Measurements from ENCODE around the gene SLC19A1. TPM values are rescaled to one million over a fixed set of nuclear protein-coding genes. Genes with fewer than 3 reads are reported as not detected.

The SLC19A1 gene
- polyA plus RNA-seq, 1 of the 3 experiments (the other 2 are of a cell fraction): 15.0 TPM

DNA sequence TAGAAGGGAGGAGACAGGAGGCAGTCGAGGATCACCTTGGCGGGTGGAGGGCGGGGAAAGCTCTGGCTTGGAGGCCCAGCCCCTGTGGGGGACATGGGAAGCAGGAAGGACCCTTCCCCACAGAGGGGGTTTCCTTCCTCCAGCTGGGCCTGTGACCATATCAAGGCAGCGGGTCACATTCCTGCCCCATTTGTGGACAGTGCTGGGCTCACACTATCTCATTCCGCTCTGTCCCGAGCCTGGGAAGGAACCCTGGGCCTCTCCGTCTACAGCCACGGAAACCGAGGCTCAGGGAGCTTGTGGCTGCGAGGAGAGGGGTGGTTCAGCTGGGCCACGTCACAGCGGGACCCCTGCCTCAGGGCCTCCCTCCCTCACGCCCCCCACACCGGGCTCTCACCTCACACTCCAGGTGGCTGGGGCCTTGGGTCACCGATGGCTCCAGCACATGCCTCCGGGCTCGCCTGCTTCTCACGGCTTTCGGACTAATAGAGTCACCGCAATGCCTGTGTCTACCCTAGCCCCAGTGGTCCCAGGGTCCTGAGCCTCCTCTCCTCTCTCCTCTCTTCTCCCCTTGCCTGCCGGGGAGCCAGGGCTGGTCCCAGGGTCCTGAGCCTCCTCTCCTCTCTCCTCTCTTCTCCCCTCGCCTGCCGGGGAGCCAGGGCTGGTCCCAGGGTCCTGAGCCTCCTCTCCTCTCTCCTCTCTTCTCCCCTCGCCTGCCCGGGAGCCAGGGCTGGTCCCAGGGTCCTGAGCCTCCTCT is 56.4 kb downstream of the SLC19A1 start:
- POLR2A ChIA-PET: no interaction called here
- Histone ChIP-seq H3K4me2 (no peak overlapping the region), H3K4me1 (ENCODE audit: control insufficient read depth in 1 of 2, insufficient read depth in 2 of 2, low read depth in 1 of 2, low read length in 1 of 2) (no peaks in the 10 kb centered on the region; a peak in 1 of 4 replicates), H3K9me2 (no peaks in the 10 kb centered on the region), H3K79me2 (ENCODE audit: insufficient read depth) (no peaks in the 10 kb centered on the region), H3K4me3 (ENCODE audit: low read depth in 2 of 2, low read length in 1 of 2) (no peak overlapping the region), H3K27ac (ENCODE audit: low read depth in 2 of 2, low read length in 1 of 2) (no peak overlapping the region), H3K36me3 (replicated peaks in 1 of 2; ENCODE audit: control insufficient read depth in 1 of 2, insufficient read depth in 2 of 2, low read length in 1 of 2) (peaks cover 9 to 49% of the 10 kb centered on the region in 2 experiments), H3F3A (replicated peaks; ENCODE audit: insufficient read depth) (no peaks in the 10 kb centered on the region), H2AFZ (ENCODE audit: low read depth) (no peak overlapping the region), H3K27me3 (ENCODE audit: insufficient read depth) (no peaks in the 10 kb centered on the region), H3K9ac (no peak overlapping the region), H3K9me3 (no peaks in the 10 kb centered on the region), H4K20me1 (ENCODE audit: insufficient read depth) (no peaks in the 10 kb centered on the region)
- CTCF ChIA-PET: no interaction called here
- 96% methylated on average over 18 of the region's 25 CpGs for WGBS (ENCODE audit: low lambda C conversion rate)
- DNase-seq: no peak
- TF ChIP-seq TCF12 (IDR thresholded peaks at IDR 0.05) (no peak), FOXM1 (IDR thresholded peaks at IDR 0.05; ENCODE audit: low read depth) (no peak)
- TF ChIP-seq, protein P1, sequence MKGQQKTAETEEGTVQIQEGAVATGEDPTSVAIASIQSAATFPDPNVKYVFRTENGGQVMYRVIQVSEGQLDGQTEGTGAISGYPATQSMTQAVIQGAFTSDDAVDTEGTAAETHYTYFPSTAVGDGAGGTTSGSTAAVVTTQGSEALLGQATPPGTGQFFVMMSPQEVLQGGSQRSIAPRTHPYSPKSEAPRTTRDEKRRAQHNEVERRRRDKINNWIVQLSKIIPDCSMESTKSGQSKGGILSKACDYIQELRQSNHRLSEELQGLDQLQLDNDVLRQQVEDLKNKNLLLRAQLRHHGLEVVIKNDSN (IDR thresholded peaks at IDR 0.05; ENCODE audit: borderline replicate concordance, low read depth): no peak
- TF ChIP-seq, protein P2, sequence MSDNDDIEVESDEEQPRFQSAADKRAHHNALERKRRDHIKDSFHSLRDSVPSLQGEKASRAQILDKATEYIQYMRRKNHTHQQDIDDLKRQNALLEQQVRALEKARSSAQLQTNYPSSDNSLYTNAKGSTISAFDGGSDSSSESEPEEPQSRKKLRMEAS (IDR thresholded peaks at IDR 0.05; ENCODE audit: low read depth): no peak

DNA sequence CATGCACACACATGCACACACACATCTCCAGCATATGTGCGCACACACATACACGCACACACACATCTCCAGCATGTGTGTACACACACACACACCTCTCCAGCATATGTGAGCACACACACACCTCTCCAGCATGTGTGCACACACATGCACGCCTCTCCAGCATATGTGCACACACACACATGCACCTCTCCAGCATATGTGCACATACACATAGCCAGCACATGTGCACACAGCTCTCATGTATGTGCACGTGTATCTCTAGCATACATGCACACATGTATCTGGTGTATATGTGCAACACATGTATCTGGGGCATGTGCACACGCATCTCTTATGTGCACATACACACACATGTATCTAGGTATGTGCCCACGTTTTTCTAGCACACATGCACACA is 57.9 kb downstream of the SLC19A1 start:
- POLR2A ChIA-PET: no interaction called here
- Histone ChIP-seq H3K9me2 (no peaks in the 10 kb centered on the region), H2AFZ (ENCODE audit: low read depth) (no peak overlapping the region), H3K4me3 (ENCODE audit: low read depth in 2 of 2, low read length in 1 of 2) (no peak overlapping the region), H3K9me3 (no peaks in the 10 kb centered on the region), H3K27ac (ENCODE audit: low read depth in 2 of 2, low read length in 1 of 2) (no peak overlapping the region), H3K9ac (no peak overlapping the region), H3K4me1 (ENCODE audit: control insufficient read depth in 1 of 2, insufficient read depth in 2 of 2, low read depth in 1 of 2, low read length in 1 of 2) (no peaks in the 10 kb centered on the region), H3K27me3 (ENCODE audit: insufficient read depth) (no peaks in the 10 kb centered on the region), H3K36me3 (replicated peaks in 1 of 2; ENCODE audit: control insufficient read depth in 1 of 2, insufficient read depth in 2 of 2, low read length in 1 of 2) (peaks cover 9 to 56% of the 10 kb centered on the region in 2 experiments), H3F3A (replicated peaks; ENCODE audit: insufficient read depth) (no peaks in the 10 kb centered on the region), H3K79me2 (ENCODE audit: insufficient read depth) (no peaks in the 10 kb centered on the region), H3K4me2 (no peak overlapping the region), H4K20me1 (ENCODE audit: insufficient read depth) (no peaks in the 10 kb centered on the region)
- 85% methylated on average over 6 of the region's 6 CpGs for WGBS (ENCODE audit: low lambda C conversion rate)
- TF ChIP-seq YY1 (IDR thresholded peaks at IDR 0.05; ENCODE audit: low read depth) (no peak), TCF12 (IDR thresholded peaks at IDR 0.05) (no peak), FOXM1 (IDR thresholded peaks at IDR 0.05; ENCODE audit: low read depth) (no peak), SMC3 (IDR thresholded peaks at IDR 0.05; ENCODE audit: low read depth, low read length) (no peak), FOSL2 (IDR thresholded peaks at IDR 0.05; ENCODE audit: borderline replicate concordance, low read depth) (no peak), RXRA (IDR thresholded peaks at IDR 0.05; ENCODE audit: borderline replicate concordance, low read depth) (no peak), GABPA (IDR thresholded peaks at IDR 0.05; ENCODE audit: low read depth) (no peak), SIN3A (IDR thresholded peaks at IDR 0.05; ENCODE audit: borderline replicate concordance, low read depth, low read length) (no peak), MEF2A (IDR thresholded peaks at IDR 0.05; ENCODE audit: borderline replicate concordance, low read depth) (no peak)
- TF ChIP-seq, protein P3, sequence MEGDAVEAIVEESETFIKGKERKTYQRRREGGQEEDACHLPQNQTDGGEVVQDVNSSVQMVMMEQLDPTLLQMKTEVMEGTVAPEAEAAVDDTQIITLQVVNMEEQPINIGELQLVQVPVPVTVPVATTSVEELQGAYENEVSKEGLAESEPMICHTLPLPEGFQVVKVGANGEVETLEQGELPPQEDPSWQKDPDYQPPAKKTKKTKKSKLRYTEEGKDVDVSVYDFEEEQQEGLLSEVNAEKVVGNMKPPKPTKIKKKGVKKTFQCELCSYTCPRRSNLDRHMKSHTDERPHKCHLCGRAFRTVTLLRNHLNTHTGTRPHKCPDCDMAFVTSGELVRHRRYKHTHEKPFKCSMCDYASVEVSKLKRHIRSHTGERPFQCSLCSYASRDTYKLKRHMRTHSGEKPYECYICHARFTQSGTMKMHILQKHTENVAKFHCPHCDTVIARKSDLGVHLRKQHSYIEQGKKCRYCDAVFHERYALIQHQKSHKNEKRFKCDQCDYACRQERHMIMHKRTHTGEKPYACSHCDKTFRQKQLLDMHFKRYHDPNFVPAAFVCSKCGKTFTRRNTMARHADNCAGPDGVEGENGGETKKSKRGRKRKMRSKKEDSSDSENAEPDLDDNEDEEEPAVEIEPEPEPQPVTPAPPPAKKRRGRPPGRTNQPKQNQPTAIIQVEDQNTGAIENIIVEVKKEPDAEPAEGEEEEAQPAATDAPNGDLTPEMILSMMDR (IDR thresholded peaks at IDR 0.05): no peak
- TF ChIP-seq, protein P4, sequence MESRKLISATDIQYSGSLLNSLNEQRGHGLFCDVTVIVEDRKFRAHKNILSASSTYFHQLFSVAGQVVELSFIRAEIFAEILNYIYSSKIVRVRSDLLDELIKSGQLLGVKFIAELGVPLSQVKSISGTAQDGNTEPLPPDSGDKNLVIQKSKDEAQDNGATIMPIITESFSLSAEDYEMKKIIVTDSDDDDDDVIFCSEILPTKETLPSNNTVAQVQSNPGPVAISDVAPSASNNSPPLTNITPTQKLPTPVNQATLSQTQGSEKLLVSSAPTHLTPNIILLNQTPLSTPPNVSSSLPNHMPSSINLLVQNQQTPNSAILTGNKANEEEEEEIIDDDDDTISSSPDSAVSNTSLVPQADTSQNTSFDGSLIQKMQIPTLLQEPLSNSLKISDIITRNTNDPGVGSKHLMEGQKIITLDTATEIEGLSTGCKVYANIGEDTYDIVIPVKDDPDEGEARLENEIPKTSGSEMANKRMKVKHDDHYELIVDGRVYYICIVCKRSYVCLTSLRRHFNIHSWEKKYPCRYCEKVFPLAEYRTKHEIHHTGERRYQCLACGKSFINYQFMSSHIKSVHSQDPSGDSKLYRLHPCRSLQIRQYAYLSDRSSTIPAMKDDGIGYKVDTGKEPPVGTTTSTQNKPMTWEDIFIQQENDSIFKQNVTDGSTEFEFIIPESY (IDR thresholded peaks at IDR 0.05; ENCODE audit: borderline replicate concordance, low read depth): no peak
- TF ChIP-seq, protein P2 (IDR thresholded peaks at IDR 0.05; ENCODE audit: low read depth): no peak
- TF ChIP-seq, protein P5, sequence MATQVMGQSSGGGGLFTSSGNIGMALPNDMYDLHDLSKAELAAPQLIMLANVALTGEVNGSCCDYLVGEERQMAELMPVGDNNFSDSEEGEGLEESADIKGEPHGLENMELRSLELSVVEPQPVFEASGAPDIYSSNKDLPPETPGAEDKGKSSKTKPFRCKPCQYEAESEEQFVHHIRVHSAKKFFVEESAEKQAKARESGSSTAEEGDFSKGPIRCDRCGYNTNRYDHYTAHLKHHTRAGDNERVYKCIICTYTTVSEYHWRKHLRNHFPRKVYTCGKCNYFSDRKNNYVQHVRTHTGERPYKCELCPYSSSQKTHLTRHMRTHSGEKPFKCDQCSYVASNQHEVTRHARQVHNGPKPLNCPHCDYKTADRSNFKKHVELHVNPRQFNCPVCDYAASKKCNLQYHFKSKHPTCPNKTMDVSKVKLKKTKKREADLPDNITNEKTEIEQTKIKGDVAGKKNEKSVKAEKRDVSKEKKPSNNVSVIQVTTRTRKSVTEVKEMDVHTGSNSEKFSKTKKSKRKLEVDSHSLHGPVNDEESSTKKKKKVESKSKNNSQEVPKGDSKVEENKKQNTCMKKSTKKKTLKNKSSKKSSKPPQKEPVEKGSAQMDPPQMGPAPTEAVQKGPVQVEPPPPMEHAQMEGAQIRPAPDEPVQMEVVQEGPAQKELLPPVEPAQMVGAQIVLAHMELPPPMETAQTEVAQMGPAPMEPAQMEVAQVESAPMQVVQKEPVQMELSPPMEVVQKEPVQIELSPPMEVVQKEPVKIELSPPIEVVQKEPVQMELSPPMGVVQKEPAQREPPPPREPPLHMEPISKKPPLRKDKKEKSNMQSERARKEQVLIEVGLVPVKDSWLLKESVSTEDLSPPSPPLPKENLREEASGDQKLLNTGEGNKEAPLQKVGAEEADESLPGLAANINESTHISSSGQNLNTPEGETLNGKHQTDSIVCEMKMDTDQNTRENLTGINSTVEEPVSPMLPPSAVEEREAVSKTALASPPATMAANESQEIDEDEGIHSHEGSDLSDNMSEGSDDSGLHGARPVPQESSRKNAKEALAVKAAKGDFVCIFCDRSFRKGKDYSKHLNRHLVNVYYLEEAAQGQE (IDR thresholded peaks at IDR 0.05; ENCODE audit: low read depth, low read length): no peak
- CTCF ChIA-PET: no interaction called here
- DNase-seq: no peak

All from SK-N-SH (cell line).